ENCODE measurements around the gene ATP10A. TPM values are rescaled to one million over a fixed set of nuclear protein-coding genes. Genes with fewer than 3 reads are reported as not detected.

Gene ATP10A
- total RNA-seq, 2 donors from 2014 or later = 15.5 to 15.8 TPM

DNA sequence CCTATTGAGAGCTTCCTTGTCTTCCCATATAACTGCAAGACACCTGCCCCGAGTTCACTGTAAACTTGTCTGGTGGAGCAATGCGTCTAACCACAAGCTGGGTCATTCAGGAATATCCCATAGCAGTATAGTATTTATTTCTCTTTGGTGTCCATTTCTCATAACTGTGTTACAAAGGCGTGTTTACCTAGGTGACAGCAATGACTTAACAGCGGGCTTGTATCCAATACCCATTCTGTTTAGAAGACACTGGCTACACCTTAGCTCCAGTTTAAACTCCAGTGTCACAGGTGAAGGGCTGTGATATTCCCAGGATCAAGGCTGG, 24.3 kb downstream of the ATP10A start:
- peaks cover 23% of the 10 kb centered on the region for H3K4me1 Mint-ChIP-seq
- peaks cover 3% of the 10 kb centered on the region for H3K36me3 Mint-ChIP-seq (ENCODE audit: low read depth)
- no peaks in the 10 kb centered on the region for H3K27me3 Mint-ChIP-seq
- no peak for ATAC-seq (replicated peaks)
- H3K9me3 Mint-ChIP-seq = no peaks in the 10 kb centered on the region
- H3K27ac Mint-ChIP-seq = no peak overlapping the region
- H3K4me3 Mint-ChIP-seq = no peak overlapping the region

DNA sequence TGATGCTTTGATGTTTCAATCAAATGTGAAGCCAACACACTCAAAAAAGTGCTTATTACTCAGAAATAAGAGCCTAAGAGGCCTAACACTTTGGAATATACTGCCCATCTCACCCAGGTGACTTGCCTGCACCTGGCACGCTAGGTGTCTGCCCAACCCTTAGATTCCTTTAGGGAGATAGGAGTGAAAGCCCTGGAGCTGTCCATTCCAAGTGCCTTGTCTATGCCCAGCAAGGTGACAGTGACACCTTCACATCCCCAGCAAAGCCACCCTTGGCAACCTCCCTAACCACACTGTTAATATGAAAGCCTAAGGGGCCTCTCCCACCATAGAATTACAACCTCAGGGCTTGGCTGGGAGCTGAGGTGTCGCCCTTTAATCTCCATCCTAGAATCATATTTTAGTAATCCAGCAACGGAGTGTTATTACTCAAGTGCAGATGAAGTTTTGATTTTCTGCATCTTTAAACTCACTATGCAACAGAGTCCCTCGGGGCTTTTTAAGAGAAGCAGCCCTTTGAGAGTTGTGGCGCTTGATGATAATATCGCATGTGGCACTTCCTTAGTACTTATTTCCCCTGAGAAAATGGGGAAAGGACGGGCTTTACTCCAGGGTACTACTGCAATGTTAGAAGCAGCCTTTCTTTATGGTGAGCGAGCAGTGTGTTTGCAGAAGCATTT, 24.8 kb downstream of the ATP10A start:
- Mint-ChIP-seq H3K27me3 (no peaks in the 10 kb centered on the region), H3K9me3 (no peaks in the 10 kb centered on the region), H3K36me3 (ENCODE audit: low read depth) (no peaks in the 10 kb centered on the region), H3K4me3 (no peak overlapping the region), H3K27ac (no peak overlapping the region), H3K4me1 (peaks cover 20% of the 10 kb centered on the region)
- peak; percentile 53 for ATAC-seq (replicated peaks)

DNA sequence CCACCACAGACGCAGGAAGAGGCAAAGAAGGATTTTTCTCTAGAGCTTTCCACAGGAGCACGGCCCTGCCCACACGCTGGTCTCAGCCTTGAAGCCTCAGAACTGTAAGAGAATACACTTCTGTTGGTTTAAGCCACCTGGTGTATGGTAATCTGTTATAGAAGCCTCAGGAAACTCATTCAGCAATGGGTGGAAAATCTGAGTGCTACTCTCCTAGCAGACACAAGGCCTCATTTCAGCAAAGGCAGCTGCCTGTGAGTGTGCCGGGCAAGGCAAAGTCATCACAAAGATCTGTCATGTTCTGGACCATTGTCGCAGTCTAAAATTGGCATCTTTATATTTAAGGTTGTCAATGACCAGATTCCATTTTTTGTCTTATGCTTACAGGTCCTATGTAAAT, 31.0 kb downstream of the ATP10A start:
- Mint-ChIP-seq H3K4me3 (peak overlapping the region; percentile 25), H3K9me3 (no peaks in the 10 kb centered on the region), H3K4me1 (peaks cover 16% of the 10 kb centered on the region), H3K27ac (peak overlapping the region; percentile 35), H3K36me3 (ENCODE audit: low read depth) (no peaks in the 10 kb centered on the region), H3K27me3 (no peaks in the 10 kb centered on the region)
- ATAC-seq (replicated peaks) = peak; percentile 86

DNA sequence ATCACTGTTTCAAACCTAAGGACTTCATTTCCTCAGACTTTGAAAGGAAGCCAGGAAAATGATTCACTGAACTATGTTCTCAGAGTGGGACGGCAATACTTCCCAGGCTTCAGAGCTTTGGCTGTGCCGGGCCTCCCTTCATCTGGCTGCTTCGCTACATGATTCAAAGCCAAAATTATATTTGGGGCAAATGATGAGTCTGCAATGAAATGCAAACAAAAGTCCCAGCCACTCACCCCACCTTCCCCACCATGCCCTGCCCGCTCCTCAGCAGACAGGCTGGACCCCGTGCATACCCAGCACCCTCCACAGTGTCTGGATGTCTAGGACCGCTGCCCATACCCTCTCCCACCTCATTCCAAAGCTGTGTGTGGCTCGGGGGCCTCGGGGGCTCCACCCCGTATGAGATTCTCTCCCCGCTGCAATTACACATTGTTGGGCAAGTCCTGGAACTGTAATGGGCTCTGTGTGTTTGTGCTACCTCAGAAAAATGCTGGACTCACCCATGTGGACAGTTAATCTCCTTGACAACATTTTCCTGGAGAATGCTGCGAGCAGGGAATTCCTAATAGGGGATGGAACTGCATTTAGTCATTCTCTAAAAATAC, 32.2 kb downstream of the ATP10A start:
- Mint-ChIP-seq H3K27me3 (no peaks in the 10 kb centered on the region), H3K4me3 (no peak overlapping the region), H3K27ac (no peak overlapping the region), H3K4me1 (peaks cover 10% of the 10 kb centered on the region), H3K36me3 (ENCODE audit: low read depth) (no peaks in the 10 kb centered on the region), H3K9me3 (peaks cover 6% of the 10 kb centered on the region)
- ATAC-seq (replicated peaks) = no peak

DNA sequence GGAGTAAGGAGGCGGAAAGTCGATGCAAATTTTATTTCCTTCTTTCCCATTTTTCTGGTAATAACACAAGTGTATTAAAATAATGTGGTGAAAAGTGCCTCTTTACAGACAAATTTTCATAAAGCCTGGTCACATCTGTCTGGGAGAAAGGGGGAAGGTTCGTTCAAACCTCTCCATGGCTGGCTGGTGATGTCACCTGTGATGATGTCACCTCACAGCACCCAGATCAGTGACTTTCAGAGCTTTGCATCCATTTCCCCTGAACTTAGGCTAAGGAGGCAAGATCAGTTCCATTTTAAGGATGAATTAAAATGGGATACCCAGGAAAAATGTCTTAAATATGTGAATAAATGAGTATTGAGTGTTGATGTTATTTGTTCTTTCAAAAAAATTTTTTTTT, 34.1 kb downstream of the ATP10A start:
- ATAC-seq (replicated peaks) = no peak
- peaks cover 17% of the 10 kb centered on the region for H3K4me1 Mint-ChIP-seq
- no peaks in the 10 kb centered on the region for H3K27me3 Mint-ChIP-seq
- no peak overlapping the region for H3K27ac Mint-ChIP-seq
- peaks cover 5% of the 10 kb centered on the region for H3K36me3 Mint-ChIP-seq (ENCODE audit: low read depth)
- no peak overlapping the region for H3K4me3 Mint-ChIP-seq
- peaks cover 8% of the 10 kb centered on the region for H3K9me3 Mint-ChIP-seq

DNA sequence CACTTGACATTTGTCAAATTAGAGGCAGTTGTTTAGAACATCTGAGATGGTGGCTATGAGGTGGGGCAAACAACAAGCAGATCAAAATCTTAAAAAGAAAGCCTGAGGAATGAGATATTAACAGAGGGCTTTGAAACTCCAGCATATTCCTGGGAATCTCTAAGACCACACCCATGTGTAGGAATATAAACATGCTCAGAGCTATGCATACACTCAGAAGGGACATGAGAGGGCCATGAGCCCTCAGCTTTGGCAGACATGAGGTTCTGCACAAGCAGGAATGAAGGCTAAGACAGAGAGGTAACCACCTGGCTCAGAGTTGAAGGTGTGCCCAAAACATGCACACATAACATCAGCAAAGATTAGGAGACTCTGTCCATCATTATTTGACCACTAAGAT, 37.9 kb downstream of the ATP10A start:
- Mint-ChIP-seq H3K27ac (no peak overlapping the region), H3K4me3 (no peak overlapping the region), H3K27me3 (no peaks in the 10 kb centered on the region), H3K36me3 (ENCODE audit: low read depth) (peaks cover 5% of the 10 kb centered on the region), H3K9me3 (peaks cover 8% of the 10 kb centered on the region), H3K4me1 (peaks cover 14% of the 10 kb centered on the region)
- ATAC-seq (replicated peaks) = no peak

DNA sequence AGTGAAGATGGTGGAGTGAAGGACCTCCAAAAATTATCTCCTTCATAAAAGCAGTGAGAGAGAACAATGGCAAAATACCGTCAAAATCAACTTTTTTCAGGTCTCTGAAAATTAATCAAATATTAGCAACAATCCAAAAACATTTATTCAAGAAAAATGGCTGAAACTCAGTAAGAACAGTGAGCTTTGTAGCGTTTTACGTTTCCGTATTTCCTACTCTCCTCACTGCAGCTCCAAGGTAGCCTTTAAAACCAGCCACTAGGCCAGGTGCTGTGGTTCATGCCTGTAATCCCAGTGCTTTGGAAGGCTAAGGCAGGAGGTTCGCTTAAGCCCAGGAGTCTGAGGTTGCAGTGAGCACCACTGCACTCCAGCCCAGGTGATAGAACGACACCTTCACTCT, 38.5 kb downstream of the ATP10A start:
- Mint-ChIP-seq H3K4me1 (peaks cover 16% of the 10 kb centered on the region), H3K9me3 (peaks cover 8% of the 10 kb centered on the region), H3K27ac (no peak overlapping the region), H3K27me3 (no peaks in the 10 kb centered on the region), H3K4me3 (no peak overlapping the region), H3K36me3 (ENCODE audit: low read depth) (peaks cover 5% of the 10 kb centered on the region)
- ATAC-seq (replicated peaks) = no peak

DNA sequence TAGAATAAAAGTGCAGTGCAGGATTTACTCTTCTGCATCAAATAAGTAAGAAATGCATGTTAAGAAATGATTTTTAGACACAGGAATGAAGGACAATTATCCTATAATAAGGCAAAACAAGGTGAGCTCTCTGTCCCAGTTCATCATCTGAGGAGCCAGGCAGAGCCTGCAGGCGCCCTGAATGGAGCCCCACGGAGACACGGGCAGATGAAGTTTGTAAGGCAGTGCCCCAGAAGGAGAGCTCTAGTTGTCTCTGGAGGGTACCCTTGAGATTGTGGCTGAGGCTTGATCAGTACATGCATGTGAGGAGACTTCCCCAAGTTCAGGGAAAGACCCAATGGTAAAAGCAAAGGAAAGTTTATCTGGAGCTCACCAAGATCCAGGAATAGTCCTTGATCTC, 50.3 kb downstream of the ATP10A start:
- Mint-ChIP-seq H3K4me1 (peaks cover 43% of the 10 kb centered on the region), H3K9me3 (no peaks in the 10 kb centered on the region), H3K36me3 (ENCODE audit: low read depth) (no peaks in the 10 kb centered on the region), H3K27ac (peak overlapping the region; percentile 84), H3K27me3 (no peaks in the 10 kb centered on the region), H3K4me3 (peak overlapping the region; percentile 72)
- ATAC-seq (replicated peaks) = no peak

DNA sequence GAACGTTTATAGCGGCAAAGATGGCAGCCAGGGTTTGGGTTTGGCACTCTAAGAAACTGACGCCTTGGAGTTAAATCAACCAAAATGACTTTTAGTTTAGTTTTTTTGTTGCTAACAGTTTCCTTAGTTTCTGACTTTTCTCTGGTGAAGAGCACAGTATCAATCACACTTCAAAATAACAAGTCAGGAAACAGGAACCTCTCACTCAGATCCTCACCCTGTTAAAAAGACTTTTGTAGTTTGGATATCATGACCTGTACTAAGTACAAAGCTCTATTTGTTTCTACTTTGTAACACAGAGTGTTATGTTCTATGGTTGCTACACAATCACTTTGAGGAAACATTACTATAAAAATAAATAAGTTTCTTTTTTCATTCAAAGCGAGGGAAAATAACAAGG, 51.1 kb downstream of the ATP10A start:
- H3K27ac Mint-ChIP-seq = peak overlapping the region; percentile 84
- H3K4me1 Mint-ChIP-seq = peaks cover 43% of the 10 kb centered on the region
- peak overlapping the region; percentile 72 for H3K4me3 Mint-ChIP-seq
- no peaks in the 10 kb centered on the region for H3K9me3 Mint-ChIP-seq
- peak; percentile 33 for ATAC-seq (replicated peaks)
- H3K27me3 Mint-ChIP-seq = no peaks in the 10 kb centered on the region
- no peaks in the 10 kb centered on the region for H3K36me3 Mint-ChIP-seq (ENCODE audit: low read depth)

DNA sequence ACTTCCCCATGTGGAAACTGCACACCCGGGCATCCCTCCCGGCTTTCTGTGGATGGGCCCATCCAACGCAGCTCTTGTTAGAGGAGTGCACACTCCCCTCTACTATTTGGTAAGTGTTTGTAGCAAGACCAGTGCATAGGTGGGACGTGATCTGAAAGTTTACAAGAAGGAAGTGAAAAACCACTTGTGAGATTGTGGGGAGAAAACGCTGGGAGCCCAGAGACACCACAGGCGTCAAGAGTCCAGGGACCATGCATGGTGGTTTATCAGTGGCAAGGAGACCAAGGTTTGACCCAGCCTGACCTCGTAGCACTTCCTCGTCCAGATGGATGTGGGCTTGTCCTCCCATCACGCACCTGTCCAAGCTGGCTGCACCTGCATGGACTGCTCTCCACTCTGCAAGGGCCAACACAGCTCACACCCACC, 51.6 kb downstream of the ATP10A start:
- H3K27ac Mint-ChIP-seq = peak overlapping the region; percentile 84
- peaks cover 43% of the 10 kb centered on the region for H3K4me1 Mint-ChIP-seq
- H3K36me3 Mint-ChIP-seq (ENCODE audit: low read depth) = no peaks in the 10 kb centered on the region
- no peaks in the 10 kb centered on the region for H3K9me3 Mint-ChIP-seq
- peak; percentile 53 for ATAC-seq (replicated peaks)
- H3K27me3 Mint-ChIP-seq = no peaks in the 10 kb centered on the region
- peak overlapping the region; percentile 72 for H3K4me3 Mint-ChIP-seq

DNA sequence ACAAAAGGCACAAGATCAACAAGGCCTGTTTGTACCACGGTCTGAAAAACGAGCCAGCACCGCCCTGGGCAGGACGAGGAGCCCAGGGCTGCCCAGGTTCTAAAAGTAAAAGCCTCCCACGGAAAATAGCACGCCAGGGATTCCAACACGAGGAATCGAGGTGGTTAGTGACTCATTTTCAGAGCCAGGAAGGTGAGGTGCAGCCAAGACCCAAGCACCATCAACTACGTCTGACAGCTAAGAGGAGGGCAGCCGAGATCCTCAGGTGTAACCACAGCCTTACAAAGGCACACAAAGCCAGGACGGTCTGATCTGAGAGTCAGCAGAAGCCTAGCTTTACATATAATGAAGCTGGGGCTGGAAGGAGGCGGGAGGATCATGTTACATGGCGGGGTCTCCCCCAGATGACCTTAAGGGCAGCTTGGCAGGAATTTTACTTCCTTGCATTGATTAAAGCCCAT, 52.5 kb downstream of the ATP10A start:
- ATAC-seq (replicated peaks) = peak; percentile 73
- Mint-ChIP-seq H3K4me3 (peak overlapping the region; percentile 72), H3K9me3 (no peaks in the 10 kb centered on the region), H3K36me3 (ENCODE audit: low read depth) (no peaks in the 10 kb centered on the region), H3K27me3 (no peaks in the 10 kb centered on the region), H3K27ac (peak overlapping the region; percentile 84), H3K4me1 (peaks cover 43% of the 10 kb centered on the region)

DNA sequence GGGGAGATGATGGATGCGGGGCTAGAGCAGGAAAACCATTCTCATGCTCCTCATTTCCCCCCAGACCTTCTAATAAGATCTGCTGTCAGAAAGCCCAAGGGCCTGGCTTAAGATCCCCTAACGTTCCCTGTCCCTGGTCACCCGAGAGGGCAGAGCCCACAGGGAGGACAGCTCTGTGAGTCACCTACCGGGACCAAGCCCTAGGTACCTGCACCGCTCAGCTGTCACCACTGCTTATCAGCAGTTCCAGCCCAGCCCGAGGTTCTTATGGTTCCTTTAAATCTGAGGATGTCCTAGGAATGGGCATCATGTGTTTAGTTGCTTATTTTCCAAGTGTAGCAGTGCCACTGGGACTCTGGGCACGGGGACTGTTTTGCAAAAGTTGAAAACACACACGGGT, 53.0 kb downstream of the ATP10A start:
- Mint-ChIP-seq H3K27me3 (no peaks in the 10 kb centered on the region), H3K9me3 (no peaks in the 10 kb centered on the region), H3K36me3 (ENCODE audit: low read depth) (no peaks in the 10 kb centered on the region), H3K27ac (no peak overlapping the region), H3K4me1 (peaks cover 38% of the 10 kb centered on the region), H3K4me3 (peak overlapping the region; percentile 72)
- no peak for ATAC-seq (replicated peaks)

DNA sequence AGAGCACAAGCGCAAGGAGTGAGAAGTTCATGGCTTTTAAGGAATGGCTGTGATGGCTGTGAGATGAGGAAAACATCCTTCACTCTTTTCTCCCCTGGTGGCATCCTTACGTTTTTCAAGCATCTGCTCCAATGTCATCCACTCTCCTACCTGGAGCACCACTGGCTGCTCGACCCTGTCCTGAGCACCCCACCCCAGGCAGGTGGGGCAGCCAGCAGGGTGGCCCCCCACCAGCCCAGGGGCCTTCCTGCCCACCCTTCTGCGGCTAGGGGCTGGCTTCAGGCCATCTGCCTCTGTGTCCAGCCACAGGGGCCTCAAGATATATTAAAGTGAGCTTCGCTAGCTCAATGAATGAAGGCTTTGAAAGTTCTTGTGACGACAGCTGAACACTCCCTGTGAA, 56.1 kb downstream of the ATP10A start:
- H3K36me3 Mint-ChIP-seq (ENCODE audit: low read depth) = no peaks in the 10 kb centered on the region
- H3K27ac Mint-ChIP-seq = no peak overlapping the region
- no peaks in the 10 kb centered on the region for H3K27me3 Mint-ChIP-seq
- no peak overlapping the region for H3K4me3 Mint-ChIP-seq
- ATAC-seq (replicated peaks) = no peak
- H3K9me3 Mint-ChIP-seq = no peaks in the 10 kb centered on the region
- peaks cover 15% of the 10 kb centered on the region for H3K4me1 Mint-ChIP-seq

DNA sequence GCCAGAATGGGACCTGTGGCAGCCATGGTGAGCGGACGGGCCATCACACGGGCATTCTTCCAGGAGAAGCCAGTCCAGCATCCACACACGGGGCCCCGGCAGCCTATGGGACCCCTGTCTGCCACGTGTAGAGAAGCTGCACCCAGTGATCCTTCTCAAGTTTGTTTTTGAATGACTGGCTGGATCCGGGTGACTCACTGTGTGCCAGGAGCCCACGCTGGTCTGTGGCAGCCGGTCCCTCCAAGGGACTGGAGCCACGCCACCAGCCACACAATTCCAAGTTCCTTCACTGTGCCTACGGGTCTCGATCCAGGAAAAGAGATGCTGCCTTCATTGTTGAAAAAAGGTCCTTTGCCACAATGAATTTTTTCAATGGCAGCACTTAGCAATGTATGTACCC, 58.1 kb downstream of the ATP10A start:
- H3K4me1 Mint-ChIP-seq = no peaks in the 10 kb centered on the region
- H3K9me3 Mint-ChIP-seq = no peaks in the 10 kb centered on the region
- no peaks in the 10 kb centered on the region for H3K27me3 Mint-ChIP-seq
- H3K4me3 Mint-ChIP-seq = no peak overlapping the region
- no peaks in the 10 kb centered on the region for H3K36me3 Mint-ChIP-seq (ENCODE audit: low read depth)
- no peak overlapping the region for H3K27ac Mint-ChIP-seq
- ATAC-seq (replicated peaks) = no peak

DNA sequence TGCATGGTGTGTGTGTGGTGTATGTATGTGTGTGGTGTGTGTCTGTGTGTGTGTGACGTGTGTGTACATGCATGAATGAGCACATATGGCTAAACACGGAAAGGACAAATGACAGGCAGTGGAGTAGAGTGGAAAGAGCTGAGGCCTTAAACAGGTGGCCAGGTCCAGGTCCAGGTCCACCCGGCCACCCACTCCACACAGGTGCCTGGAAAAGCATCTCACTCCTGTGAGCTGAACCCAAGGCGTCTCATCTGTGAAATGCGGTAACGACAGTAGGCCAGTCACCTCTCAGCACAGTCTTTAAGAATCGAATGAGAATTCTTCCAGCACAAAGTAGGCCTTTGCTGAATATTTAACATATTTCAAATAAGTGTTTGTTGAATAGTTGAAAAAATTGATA, 58.7 kb downstream of the ATP10A start:
- Mint-ChIP-seq H3K27me3 (no peaks in the 10 kb centered on the region), H3K4me1 (no peaks in the 10 kb centered on the region), H3K36me3 (ENCODE audit: low read depth) (no peaks in the 10 kb centered on the region), H3K27ac (no peak overlapping the region), H3K9me3 (no peaks in the 10 kb centered on the region), H3K4me3 (no peak overlapping the region)
- no peak for ATAC-seq (replicated peaks)
